CD14-positive monocyte (primary cell): ENCODE results near the gene C16orf74. TPM values are rescaled to one million over a fixed set of nuclear protein-coding genes. Genes with fewer than 3 reads are reported as not detected.

Experiments
- DNase-seq, 3 donors: peaks; one replicate each; pipeline ENCODE4 v3.0.0-alpha.2; 2011 to 2022
- H2AFZ ChIP-seq: 2 replicates; pipeline ENCODE4 v1.6.0; 2012; ENCODE audit warnings: mild to moderate bottlenecking, low read depth, low read length, inconsistent platforms; ENCODE audit not compliant: insufficient read depth, poor library complexity, severe bottlenecking
- H3K27ac ChIP-seq, 2 donors: 1 replicate in 1 of 2; 2 replicates in 1 of 2; pipeline ENCODE4 v1.5.1; 2012 to 2013; ENCODE audit warnings: low read length in 2 of 2, control low read depth in 1 of 2, inconsistent platforms in 1 of 2, low read depth in 1 of 2, mild to moderate bottlenecking in 1 of 2
- H3K27me3 ChIP-seq, 2 donors: one replicate each; pipeline versions ENCODE4 v1.6.0 to v1.6.1; 2011 to 2013; ENCODE audit warnings: low read length in 2 of 2; ENCODE audit not compliant: control insufficient read depth in 2 of 2, insufficient read depth in 2 of 2
- H3K36me3 ChIP-seq, 2 donors: replicated peaks in 1 of 2; 1 replicate in 1 of 2; 2 replicates in 1 of 2; pipeline versions ENCODE4 v1.5.1 to v1.6.1; 2012 to 2013; ENCODE audit warnings: low read length in 2 of 2, control low read depth in 1 of 2, inconsistent platforms in 1 of 2, mild to moderate bottlenecking in 1 of 2; ENCODE audit not compliant: insufficient read depth in 2 of 2, control insufficient read depth in 1 of 2
- H3K4me1 ChIP-seq, 2 donors: 1 replicate in 1 of 2; 2 replicates in 1 of 2; pipeline versions ENCODE4 v1.5.1 to v1.6.1; 2012 to 2013; ENCODE audit warnings: low read length in 2 of 2, control low read depth in 1 of 2, inconsistent platforms in 1 of 2, mild to moderate bottlenecking in 1 of 2, moderate library complexity in 1 of 2; ENCODE audit not compliant: insufficient read depth in 2 of 2, control insufficient read depth in 1 of 2
- H3K4me2 ChIP-seq: replicated peaks from 2 replicates; pipeline ENCODE3; 2012; ENCODE audit warnings: low read length, moderate library complexity, mild to moderate bottlenecking; ENCODE audit not compliant: poor library complexity, severe bottlenecking; ENCODE audit errors: extremely low read depth
- H3K4me3 ChIP-seq, 3 experiments: fragments of 200-600 bp in 1 of 3; sonication (generic) in 1 of 3; replicated peaks in 1 of 3; 1 replicate in 2 of 3; 2 replicates in 1 of 3; pipeline ENCODE4 v1.5.1; 2011 to 2013; ENCODE audit warnings: low read length in 3 of 3, mild to moderate bottlenecking in 3 of 3, control low read depth in 2 of 3, low read depth in 2 of 3, inconsistent platforms in 1 of 3, moderate library complexity in 1 of 3
- H3K79me2 ChIP-seq: 2 replicates; pipeline ENCODE4 v1.6.0; 2012; ENCODE audit warnings: mild to moderate bottlenecking, control low read depth, inconsistent platforms, low read length, moderate library complexity; ENCODE audit not compliant: insufficient read depth
- H3K9ac ChIP-seq: 2 replicates; pipeline ENCODE4 v1.6.0; 2017; ENCODE audit warnings: low read length, mild to moderate bottlenecking; ENCODE audit not compliant: insufficient read depth, poor library complexity, severe bottlenecking
- H3K9me3 ChIP-seq, 2 donors: replicated peaks in 1 of 2; 1 replicate in 1 of 2; 2 replicates in 1 of 2; pipeline versions ENCODE4 v1.5.1 to v1.6.1; 2012 to 2013; ENCODE audit warnings: low read length in 2 of 2, control low read depth in 1 of 2; ENCODE audit not compliant: control insufficient read depth in 1 of 2, insufficient read depth in 1 of 2
- H4K20me1 ChIP-seq: 2 replicates; pipeline ENCODE4 v1.6.0; 2012; ENCODE audit warnings: mild to moderate bottlenecking, low read length, control low read depth, moderate library complexity; ENCODE audit not compliant: insufficient read depth
- H3K27ac Mint-ChIP-seq, 7 donors: one replicate each; pipeline ENCODE4 v1.8.0; 2020; ENCODE audit warnings: mild to moderate bottlenecking in 7 of 7, mixed read lengths in 7 of 7, moderate library complexity in 6 of 7, inconsistent platforms in 2 of 7
- H3K27me3 Mint-ChIP-seq, 3 donors: one replicate each; pipeline ENCODE4 v1.8.0; 2021 to 2022; ENCODE audit warnings: low read depth in 3 of 3, mild to moderate bottlenecking in 3 of 3, mixed read lengths in 3 of 3, moderate library complexity in 3 of 3, inconsistent platforms in 1 of 3
- H3K36me3 Mint-ChIP-seq, 2 donors: one replicate each; pipeline ENCODE4 v1.8.0; 2020; ENCODE audit warnings: mixed read lengths in 2 of 2, inconsistent platforms in 1 of 2, mild to moderate bottlenecking in 1 of 2
- H3K4me1 Mint-ChIP-seq: one replicate; pipeline ENCODE4 v1.8.0; 2020; ENCODE audit warnings: mild to moderate bottlenecking, mixed read lengths
- H3K4me3 Mint-ChIP-seq, 2 donors: one replicate each; pipeline ENCODE4 v1.8.0; 2020; ENCODE audit warnings: mild to moderate bottlenecking in 2 of 2, mixed read lengths in 2 of 2, moderate library complexity in 1 of 2
- H3K9me3 Mint-ChIP-seq, 7 donors: one replicate each; pipeline ENCODE4 v1.8.0; 2020 to 2022; ENCODE audit warnings: mixed read lengths in 7 of 7, mild to moderate bottlenecking in 6 of 7, moderate library complexity in 6 of 7, inconsistent platforms in 2 of 7
- WGBS: methylation state at CpG from one replicate; pipeline ENCODE4 v1.1.5; 2013; ENCODE audit warnings: missing lambda C conversion rate; ENCODE audit not compliant: insufficient coverage; 5-methylcytosine and 5-hydroxymethylcytosine counted together
- intact Hi-C, 2 donors: fragments of 100-400 bp; cut with micrococcal nuclease; formaldehyde crosslinking; loops; one replicate each; pipeline versions ENCODE4 v1.15.0 to v1.15.1; 2023
- polyA plus RNA-seq, 3 donors: library from polyadenylated mRNA; depleted of rRNA in 1 of 3; unstranded in 2 of 3; stranded (reverse) in 1 of 3; fragments of 300-500 nt in 2 of 3; fragments of >200 nt in 1 of 3; fragmentation: Illumina TruSeq in 2 of 3; gene quantifications; 1 replicate in 2 of 3; 2 replicates in 1 of 3; pipeline ENCODE4 v1.2.3, GENCODE V29; 2012 to 2021
- TF ChIP-seq, protein P1 (sequence below): fragments of 200-600 bp; IDR thresholded peaks from one replicate; pipeline ENCODE4 v1.8.0; 2022; ENCODE audit warnings: antibody characterized with exemption, mild to moderate bottlenecking

C16orf74 gene
- polyA plus RNA-seq, 3 donors = 11.3 to 26.6 (median 24.1) TPM

DNA sequence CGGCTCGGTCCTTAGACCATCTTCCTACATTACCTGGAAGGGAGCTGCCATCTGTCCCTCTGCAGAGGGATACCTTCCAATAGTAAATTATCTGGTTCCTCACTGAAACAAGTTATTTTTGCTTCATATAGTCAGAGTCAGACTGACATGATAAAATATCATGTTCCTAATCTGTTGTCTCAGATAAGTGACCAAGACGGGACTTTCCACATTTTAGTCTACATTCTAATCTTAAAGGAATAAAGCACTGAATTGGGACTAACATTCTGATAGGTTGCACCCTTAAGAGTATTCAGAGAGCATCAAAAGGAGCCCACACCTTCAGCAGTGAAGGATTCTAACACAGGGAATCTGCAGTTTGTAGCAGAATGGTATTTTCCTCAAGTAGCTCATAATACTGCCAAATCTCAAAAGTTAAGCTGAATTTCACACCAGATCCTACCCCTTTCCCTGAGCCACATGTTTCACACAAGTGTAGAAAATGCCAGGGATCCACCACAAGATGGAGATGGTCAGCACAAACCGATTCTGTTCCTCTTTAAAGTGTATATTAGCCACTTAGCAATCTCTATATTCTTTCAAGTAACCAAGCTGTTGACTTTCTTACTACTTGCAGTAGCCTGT lies 75.5 kb downstream of the C16orf74 start:
- no peak overlapping the region for H3K27ac ChIP-seq
- no peak overlapping the region for H3K4me3 ChIP-seq
- no peaks in the 10 kb centered on the region for H3K4me1 ChIP-seq
- H3K4me3 Mint-ChIP-seq = no peak overlapping the region
- H3K79me2 ChIP-seq = no peaks in the 10 kb centered on the region
- peaks cover 66 to 94% of the 10 kb centered on the region in 2 donors for H3K36me3 Mint-ChIP-seq
- TF ChIP-seq, protein P1, sequence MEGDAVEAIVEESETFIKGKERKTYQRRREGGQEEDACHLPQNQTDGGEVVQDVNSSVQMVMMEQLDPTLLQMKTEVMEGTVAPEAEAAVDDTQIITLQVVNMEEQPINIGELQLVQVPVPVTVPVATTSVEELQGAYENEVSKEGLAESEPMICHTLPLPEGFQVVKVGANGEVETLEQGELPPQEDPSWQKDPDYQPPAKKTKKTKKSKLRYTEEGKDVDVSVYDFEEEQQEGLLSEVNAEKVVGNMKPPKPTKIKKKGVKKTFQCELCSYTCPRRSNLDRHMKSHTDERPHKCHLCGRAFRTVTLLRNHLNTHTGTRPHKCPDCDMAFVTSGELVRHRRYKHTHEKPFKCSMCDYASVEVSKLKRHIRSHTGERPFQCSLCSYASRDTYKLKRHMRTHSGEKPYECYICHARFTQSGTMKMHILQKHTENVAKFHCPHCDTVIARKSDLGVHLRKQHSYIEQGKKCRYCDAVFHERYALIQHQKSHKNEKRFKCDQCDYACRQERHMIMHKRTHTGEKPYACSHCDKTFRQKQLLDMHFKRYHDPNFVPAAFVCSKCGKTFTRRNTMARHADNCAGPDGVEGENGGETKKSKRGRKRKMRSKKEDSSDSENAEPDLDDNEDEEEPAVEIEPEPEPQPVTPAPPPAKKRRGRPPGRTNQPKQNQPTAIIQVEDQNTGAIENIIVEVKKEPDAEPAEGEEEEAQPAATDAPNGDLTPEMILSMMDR = peak; percentile 43
- H3K9me3 Mint-ChIP-seq = no peaks in the 10 kb centered on the region
- no peak overlapping the region for H3K9ac ChIP-seq
- intact Hi-C loops = no loop called here
- no peaks in the 10 kb centered on the region for H4K20me1 ChIP-seq
- H3K9me3 ChIP-seq = no peaks in the 10 kb centered on the region
- peak in 1 of 3 donors; percentile 18 for DNase-seq
- H3K4me1 Mint-ChIP-seq = no peaks in the 10 kb centered on the region
- H3K36me3 ChIP-seq = peaks cover 52 to 92% of the 10 kb centered on the region in 2 donors
- H3K4me2 ChIP-seq = no peak overlapping the region
- H3K27me3 Mint-ChIP-seq = no peaks in the 10 kb centered on the region
- H3K27me3 ChIP-seq = no peaks in the 10 kb centered on the region
- H3K27ac Mint-ChIP-seq = peak overlapping the region in 3 of 7 donors; percentile 11 to 73 (median 53)
- H2AFZ ChIP-seq = no peak overlapping the region
- WGBS = 100% methylated on average over 2 of the region's 4 CpGs

DNA sequence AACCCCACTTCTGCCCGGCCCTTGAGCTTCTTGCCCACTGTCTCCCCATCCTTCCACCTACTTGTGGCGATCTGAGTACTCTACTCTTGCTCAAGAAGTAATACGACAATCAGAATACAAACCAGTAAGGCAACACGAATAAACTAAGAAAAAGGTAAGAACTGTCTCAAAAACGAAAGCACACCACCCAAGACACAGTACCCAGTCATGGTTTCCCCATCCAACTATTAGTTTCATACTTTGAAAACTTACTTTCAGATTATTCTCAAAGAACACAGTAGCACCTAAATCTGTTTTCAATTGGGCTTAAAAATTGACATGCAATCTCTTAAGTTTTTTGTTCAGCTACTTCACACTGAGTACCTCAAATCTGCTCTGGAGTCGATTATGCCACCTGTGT lies 76.1 kb downstream of the C16orf74 start:
- Mint-ChIP-seq H3K4me3 (no peak overlapping the region), H3K4me1 (no peaks in the 10 kb centered on the region), H3K27me3 (no peaks in the 10 kb centered on the region), H3K9me3 (no peaks in the 10 kb centered on the region), H3K36me3 (peaks cover 70 to 96% of the 10 kb centered on the region in 2 donors), H3K27ac (peak overlapping the region in 2 of 7 donors; percentile 35 to 53)
- H3K9me3 ChIP-seq = no peaks in the 10 kb centered on the region
- no peak overlapping the region for H3K4me2 ChIP-seq
- H3K4me1 ChIP-seq = no peaks in the 10 kb centered on the region
- no peak overlapping the region for H3K9ac ChIP-seq
- no peaks in the 10 kb centered on the region for H4K20me1 ChIP-seq
- intact Hi-C loops = no loop called here
- DNase-seq = no peak
- TF ChIP-seq, protein P1 = no peak
- peak overlapping the region in 1 of 2 donors; percentile 1 for H3K27ac ChIP-seq
- WGBS = 88% methylated on average over 5 of the region's 6 CpGs
- H2AFZ ChIP-seq = no peak overlapping the region
- no peaks in the 10 kb centered on the region for H3K79me2 ChIP-seq
- H3K27me3 ChIP-seq = no peaks in the 10 kb centered on the region
- H3K36me3 ChIP-seq = peaks cover 56 to 96% of the 10 kb centered on the region in 2 donors
- H3K4me3 ChIP-seq = no peak overlapping the region
